Activated CD4-positive, alpha-beta T cell treated with anti-CD3 and anti-CD28 coated beads for 1 hour (primary cell): Measurements from ENCODE around the gene METTL25.

ENCODE experiments used
- DNase-seq: peaks from one replicate; pipeline ENCODE4 v3.0.0-alpha.2; 2020

Gene METTL25

DNA sequence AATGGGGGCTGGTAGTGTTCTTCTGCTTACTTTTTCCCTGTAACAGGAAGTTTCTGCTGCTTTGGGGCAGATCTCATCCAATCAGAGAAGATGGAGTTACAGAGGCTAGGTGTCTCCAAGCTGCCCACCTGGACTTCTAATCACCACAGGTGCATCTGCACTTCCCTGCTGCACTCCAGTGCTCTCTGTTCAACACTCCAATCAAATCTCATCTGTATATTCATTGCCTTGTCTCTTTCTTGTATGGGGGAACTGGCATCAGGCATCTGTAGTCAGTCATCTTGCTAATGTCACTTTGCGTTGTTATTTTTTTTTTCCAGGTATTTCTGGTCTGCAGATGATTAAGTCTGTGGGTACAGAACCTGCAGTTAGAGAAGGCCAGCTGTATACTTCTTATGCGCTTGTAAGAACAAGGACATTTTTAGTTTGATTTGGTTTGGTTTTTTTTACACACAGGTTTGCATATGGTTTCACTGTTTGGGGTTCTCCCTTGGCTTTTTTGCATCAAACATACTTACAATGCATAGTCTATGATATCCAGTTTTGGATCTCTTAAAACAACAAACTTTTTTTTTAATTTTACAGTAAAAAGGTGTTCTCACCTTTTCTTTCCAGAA is 116.0 kb downstream of the METTL25 start:
- no peak for DNase-seq

DNA sequence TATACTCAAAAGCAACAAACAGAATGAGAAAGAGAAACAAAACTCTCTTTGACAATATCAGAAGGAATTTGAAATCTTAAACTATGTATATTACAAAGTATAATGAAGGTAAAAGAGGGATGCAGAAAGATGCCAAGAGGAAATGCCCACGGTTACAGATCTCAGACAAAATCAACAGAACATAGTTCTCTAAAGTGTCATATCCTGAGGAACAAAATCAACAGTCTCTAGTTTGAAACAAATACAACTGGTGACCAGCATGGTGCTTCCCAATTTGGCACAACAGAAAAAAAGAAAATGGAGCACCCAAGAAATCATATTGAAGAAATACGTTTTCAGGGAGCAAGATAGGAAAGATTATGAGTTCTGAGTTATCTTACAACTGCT is 116.5 kb downstream of the METTL25 start:
- DNase-seq: no peak

DNA sequence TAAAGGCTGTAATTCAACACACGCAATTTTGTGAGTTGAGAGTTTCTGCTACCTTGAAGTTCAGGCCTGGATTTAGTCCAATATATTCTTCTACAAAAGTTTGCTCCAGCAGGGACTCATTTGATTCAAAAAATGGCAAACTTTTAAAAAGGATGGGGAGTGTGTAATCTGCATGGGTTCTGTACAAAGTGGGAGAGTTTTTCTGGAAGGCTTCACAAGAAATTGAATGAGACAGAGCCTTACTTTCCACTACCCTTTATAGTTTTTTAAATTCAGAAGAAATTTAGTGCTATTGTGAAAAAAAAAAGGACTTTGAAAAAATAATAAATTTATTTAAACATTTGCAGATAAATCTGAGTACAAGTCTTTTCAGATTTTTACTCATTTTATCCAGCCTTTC is 116.9 kb downstream of the METTL25 start:
- no peak for DNase-seq

DNA sequence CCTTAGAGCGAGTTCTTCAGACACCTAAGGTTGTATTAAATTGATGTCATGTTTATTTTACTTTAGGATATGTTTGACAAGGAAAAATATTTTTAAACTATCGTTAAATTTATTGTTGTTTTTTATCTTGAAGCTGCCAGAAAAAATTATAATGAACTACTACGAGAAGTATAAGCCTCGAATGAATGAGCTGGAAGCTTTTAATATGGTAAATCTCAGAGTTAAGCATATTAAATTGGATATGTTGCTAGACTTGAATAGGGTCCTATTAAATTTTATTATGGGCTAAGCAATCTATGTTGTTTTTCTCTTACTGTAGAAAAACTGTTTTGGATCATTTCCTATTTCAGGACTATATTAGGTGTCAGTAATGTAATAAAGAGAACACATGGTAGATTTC is 118.2 kb downstream of the METTL25 start:
- no peak for DNase-seq

DNA sequence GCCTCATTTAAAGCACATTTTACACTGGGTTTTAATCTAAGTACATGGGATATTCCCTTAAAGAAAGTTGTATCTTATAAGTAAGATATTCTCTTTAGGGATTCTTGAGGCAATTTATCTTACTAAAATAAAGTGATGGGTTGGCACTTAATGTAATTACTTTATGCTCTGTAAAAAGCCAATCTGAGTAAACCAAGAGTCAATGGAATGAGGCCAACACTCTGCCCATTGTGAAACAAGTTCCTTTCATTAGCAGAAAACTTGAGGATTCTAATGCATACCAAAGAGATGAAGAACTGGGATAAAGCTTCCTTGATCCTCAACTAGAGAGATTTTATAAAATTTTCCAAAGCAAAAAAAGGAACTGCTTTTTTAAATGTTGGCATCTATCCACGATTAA is 121.2 kb downstream of the METTL25 start:
- no peak for DNase-seq

DNA sequence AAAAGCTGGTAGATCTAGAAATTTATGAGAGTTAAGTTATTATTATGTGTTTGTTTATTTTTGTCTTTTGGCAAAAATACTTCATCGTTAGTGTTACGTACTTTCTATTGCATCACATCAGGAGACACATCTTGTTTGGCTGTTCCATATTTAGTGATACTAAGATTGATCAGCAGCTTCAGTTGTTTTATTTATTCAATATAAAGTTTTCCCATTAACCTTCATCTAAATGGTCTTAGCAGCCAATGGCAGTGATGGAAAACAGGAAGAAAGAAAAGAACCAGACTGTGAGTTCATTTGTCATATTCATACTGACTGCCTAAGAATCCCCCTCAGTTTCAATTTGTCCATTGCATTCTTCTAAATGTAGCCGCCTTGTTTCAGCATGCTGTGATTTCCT is 122.3 kb downstream of the METTL25 start:
- no peak for DNase-seq

DNA sequence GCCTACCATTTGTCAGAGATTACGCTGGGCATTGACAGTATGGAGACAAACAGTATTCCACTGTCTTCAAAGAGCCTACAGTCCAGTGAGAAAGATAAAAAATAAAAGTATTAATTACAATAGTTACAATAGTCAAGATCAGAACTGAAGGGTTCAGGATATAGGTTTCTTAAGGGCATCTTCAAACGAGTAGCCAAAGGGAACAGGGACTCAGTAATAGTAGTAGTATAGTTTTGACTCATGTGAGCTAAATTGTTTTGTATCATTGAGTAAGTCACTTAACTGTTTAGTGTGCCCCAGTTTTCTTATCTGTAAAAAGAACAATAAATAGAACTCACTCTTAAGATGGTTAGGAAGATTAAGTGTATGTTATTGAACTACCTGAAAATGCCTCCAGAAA is 123.6 kb downstream of the METTL25 start:
- no peak for DNase-seq

DNA sequence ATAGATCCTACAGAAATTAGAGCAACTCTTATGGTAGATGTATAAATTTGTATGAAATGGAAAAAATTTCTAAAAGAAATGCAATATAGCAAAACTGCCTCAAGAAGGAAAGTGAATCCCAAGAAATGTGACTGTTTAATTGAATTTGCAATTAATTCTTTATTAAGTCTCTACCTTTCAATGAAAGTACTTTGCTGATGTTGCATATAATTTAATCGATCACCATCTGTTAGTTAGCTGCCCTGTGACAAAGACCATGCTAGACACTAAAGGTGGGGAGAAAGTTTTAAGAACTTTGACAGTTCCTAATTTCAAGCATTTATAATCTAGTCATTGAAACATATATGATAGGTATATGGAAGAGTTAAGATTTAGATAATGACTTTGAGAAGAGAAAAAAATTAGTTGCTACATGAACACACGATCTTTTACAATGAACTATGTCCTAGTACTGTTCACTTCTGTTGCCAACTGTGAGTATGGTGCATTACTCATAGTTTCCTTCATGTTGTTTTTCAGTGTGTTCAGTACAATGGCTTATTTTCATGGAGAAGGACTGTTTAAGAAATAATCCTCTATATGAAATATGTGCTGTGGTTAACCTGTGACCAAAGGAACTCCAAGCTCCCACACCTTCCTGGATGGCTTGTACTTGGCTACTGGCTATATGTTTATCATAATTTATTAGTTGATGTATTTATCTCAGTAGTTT is 128.4 kb downstream of the METTL25 start:
- no peak for DNase-seq

DNA sequence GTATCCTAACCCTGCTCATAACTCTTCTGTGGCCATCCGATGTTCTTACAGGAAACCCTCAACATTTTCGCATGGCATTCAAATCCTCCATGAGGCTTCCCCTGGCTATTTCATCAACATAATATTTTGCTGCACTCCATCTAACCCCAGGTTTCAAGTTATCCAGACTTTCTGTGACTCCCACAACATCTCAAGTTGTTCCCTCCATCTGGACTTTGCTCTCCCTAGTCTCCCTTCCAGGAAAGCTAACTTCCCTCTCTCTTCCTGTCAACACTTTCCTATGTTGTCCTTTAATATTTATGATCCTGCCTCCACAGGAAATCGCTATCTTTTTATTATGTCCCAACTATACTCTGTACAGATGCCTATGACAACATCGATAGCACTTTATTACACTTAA is 146.1 kb downstream of the METTL25 start:
- no peak for DNase-seq

DNA sequence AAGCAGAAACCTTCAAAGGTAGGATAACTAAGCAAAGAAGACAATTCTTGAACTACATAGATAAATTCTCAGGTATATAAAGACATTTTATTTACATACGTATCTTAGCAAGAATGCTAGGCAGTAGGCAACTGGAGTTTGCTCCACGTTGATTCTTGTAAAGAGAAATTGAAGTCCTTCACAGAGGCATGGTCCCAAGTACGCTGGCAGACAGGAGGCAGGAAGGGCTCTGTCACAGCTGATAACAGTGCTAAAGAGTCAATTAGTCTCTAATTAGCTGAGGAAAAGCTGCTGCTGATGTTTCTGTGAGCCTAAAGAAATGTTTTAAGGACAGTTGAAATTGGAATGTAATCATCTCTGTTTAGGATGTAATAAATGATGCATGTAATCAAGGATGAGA is 146.8 kb downstream of the METTL25 start:
- no peak for DNase-seq

DNA sequence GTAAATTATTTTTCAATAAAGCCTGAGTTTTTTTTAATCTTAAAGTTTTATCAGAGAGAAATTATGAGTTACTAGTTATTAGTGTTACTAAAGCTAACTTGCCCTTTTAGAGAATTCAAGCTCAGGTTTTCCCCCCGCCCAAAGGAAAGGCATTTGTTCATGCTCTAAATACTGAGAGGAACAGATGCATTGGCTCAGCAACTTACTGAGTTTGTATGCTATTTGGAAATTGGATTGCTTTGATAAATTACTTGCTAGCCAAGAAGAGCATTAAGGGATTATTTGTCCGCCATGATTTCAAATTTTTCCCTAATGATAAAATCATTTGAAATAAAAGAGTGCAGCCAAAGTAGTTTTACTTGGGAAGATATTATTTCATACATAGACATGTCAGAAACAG is 149.4 kb downstream of the METTL25 start:
- DNase-seq: no peak

DNA sequence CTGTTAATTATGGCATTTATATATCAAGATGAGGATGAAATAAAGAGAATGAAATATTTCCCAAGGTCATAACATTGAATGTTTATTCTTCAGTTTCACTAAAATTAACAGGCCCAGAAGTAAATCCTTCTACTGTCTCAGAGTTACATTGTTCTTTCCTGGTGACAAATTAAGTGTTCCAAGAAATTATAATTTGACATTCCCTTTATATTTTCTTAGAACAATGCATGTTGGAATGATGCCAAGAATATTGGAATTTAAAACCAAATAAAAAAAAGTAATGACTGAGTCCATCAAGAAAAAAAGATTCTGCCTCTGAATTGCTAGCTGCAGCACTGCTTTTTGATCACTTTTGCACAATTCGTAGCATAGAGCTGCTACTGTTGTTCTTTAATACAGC is 152.1 kb downstream of the METTL25 start:
- no peak for DNase-seq

DNA sequence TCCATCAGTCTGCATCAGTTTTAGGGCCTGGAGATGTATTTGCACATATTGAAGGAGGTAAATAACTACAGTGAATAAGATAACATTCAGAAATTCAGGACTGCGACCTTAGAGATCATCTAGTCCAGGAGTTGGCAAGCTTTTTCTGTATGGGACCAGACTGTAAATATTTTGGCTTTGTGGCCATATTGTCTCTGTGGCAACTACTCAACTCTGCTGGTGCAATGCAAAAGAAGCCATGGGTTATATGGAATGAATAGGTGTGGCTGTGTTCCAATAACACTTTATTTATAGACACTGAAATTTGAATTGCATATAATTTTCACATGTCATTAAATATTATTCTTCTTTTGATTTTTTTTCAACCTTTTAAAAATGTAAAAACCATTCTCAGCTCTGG is 156.6 kb downstream of the METTL25 start:
- DNase-seq: no peak

DNA sequence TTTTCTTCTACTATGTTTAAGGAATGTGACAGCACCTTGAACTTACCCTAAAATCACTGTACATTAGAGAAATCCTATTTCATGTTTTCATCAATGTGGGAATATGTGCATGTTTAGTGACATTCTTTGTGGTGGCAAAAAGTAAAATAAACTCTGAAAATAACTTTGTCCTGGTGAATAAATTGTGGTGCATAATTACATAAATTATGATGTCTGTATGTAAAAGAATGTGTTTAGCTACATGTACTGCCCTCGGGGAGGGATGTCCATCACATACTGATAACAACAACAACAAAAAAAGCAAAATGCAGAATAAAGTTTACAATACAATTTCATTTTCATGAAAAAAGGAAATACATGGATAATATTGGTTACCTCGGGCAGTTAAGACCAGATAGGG is 157.3 kb downstream of the METTL25 start:
- DNase-seq: no peak

DNA sequence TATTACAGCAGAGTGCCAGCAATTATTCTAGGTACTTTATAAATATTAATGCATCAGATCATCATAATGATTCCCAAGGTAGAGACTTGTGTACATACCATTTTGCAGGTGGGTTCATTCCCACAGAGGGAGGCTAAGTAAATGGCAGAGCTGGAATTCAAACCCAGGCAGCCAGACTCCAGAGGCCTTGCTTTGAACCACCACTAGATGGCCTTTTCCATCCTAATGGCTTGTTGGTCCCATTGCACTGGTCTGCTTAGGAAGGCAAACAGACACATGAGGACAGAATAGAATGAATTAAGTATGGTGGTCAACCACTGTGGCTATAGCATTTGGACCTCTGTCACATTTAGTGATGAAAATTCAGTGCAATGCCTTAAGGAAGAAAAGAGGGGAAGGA is 158.7 kb downstream of the METTL25 start:
- no peak for DNase-seq

DNA sequence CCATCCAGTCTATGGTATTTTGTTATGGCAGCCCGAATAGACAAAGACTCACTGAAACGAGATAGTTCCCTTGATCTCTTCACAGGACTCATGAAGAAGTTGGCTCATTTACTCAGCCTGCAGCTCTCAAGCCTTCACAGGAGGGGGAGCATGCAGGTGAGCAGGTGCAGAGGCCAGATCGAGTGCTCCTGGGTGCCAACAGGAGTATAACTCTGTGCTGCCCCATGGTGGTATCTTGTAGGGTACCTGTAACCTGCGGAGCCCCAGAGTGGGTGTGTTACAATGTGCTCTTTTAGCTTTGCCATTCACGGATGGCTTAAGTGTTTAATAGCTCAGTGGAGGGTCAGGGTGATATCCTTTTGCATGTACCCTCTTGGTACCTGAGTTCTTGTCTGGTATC is 159.5 kb downstream of the METTL25 start:
- DNase-seq: no peak

DNA sequence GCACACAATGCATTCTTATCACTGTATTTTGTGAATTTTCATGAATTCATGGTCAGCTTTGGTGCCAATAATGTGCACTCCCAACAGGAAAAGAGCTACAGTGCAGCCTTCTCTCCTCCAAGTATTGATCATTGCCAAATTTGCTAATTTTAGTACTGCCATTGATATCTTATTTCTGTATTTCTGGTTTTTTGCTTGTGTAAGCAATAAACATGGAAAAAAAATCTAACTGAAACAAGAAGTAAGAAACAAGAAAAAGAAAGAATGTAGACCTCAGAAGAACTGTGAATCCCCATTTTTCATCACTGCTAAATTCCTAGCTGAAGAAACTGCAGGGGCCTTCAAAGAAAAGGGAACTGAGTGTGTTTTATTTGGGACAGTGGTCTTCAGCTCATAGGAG is 161.2 kb downstream of the METTL25 start:
- no peak for DNase-seq

DNA sequence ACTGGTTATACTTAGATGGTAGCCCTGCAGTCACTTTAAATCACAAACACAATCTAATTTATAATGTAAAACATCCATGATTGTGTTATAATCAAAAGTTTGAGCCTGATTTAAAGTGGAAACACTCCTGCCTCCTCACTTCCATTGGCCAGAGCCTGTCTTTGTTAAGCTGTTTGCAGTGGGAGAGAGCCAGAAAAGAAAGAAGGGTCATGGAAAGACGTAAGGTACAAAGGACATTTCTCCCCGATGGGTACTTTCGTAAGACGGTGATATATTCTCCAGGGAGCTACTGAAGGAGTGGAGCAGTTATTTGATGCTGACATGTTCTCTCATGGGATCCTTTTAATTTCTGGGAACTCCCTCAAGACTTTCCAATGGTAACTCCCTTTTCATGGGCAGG is 164.0 kb downstream of the METTL25 start:
- DNase-seq: no peak

DNA sequence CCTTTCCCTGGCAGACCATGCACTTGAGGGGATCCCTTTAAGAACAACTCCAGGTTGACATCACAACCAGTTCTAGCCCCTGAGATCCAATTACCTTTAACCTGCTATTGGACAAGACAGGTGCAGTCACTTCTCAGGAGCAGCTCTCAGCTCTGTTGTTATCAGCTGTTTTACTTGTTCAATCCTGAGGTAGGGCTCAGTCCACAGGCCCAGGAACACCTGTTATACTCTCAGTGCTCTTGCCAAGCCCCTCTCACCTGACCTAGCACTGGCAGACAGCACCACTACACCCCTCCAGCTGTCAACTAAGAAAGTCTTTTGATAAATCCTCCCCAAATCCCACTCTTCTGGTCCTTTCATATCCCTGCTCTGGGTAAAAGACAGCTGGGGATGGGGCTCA is 164.4 kb downstream of the METTL25 start:
- no peak for DNase-seq

DNA sequence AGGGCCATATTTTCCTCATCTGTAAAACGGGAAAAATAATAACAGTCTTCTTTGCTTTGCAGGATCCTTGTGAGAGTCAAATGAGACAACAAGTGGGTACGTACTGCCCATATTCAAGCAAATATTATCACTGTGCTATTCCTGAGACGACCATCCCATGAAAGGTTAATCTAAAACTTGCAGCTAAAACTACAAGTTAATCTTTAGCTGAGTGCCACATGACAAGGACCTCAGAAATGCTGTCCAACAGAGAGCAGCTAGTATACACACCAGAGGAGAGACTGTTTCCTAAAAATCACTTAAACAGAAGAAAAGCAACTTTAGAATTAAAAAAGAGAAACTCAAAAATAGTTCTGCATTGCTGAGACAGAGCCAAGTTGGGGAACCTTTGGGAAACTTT is 165.7 kb downstream of the METTL25 start:
- DNase-seq: no peak

DNA sequence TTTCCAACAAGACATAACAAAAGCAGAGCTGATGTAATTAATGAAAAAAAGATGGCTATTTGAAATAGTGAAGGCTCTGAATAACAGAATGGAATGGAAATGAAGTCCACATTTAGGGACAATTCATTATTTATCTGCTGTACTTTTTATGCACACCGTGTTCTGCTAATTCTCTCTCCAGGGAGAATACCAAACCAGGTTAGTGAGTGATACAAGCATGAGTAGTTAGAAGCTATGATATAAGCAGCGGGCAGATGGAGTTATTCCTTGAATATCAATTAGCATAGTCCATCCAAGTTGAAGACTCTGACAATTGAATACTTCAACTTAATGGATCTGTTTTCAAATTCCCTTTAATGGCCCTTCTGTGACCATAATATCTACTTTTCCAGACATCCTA is 166.3 kb downstream of the METTL25 start:
- DNase-seq: no peak

DNA sequence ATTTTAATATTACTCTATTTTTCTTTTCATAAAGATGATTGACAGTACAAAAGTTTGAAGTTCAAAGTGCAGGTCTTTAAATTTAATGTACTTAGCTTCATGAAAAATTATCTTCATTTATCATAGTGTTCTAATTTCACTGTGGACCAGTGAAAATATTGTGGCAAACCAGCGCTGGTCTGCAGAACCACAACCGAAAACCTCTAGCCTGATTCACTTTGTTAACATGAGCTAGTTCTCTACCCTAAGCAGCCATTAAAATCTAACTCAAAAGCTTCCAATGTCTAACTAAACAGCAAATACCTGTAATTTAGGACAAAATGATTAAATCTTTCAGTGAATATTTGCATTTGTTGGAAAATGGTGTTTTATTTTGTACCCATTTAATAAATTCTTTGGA is 167.3 kb downstream of the METTL25 start:
- no peak for DNase-seq

DNA sequence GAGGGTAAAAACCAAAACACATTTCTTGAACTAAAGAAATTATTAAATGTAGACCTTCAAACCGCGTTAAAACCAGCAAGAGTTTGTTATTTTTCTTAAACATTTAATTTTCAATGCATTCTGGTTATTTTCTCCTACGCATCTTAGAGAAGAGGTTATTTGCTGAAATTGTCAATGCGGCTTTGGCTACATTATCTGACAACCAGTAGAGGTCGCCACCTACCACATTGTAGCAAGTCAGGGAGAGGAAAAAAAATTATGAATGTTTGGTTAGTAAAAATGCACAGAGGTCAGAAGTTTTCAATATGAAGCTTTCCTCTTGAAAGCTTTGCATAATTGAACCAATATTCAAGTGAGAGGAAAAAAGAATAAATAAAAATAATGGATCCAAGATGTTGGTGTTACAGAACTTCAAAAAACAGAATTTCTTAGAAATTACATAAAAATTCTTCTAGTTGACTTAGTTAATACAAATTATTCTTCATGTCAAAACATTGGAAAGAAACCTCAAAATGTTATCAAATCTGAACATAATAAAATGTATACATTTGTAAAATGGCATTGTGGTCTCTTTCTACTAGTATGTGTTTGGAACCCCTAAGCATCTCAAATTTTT is 168.9 kb downstream of the METTL25 start:
- no peak for DNase-seq
